Brain microvascular endothelial cell (primary cell): ENCODE results near the gene BBX.

Experiments used
- DNase-seq: peaks from one replicate; pipeline ENCODE4 v3.0.0-alpha.2; 2020
- H3K27ac ChIP-seq: fragments of 250-450 bp; sonication (Bioruptor Pico); 2 replicates; pipeline ENCODE4 v1.5.1; 2020; ENCODE audit warnings: mild to moderate bottlenecking, moderate library complexity
- H3K27me3 ChIP-seq: fragments of 250-450 bp; sonication (Bioruptor Pico); replicated peaks from 2 replicates; pipeline ENCODE4 v1.5.1; 2020; ENCODE audit warnings: mild to moderate bottlenecking
- H3K36me3 ChIP-seq: fragments of 250-450 bp; sonication (Bioruptor Pico); replicated peaks from 2 replicates; pipeline ENCODE4 v1.5.1; 2020; ENCODE audit warnings: mild to moderate bottlenecking
- H3K4me3 ChIP-seq: 2 replicates; pipeline ENCODE4 v1.5.1; 2011; ENCODE audit warnings: low read depth, mild to moderate bottlenecking, control low read depth, low read length, moderate library complexity
- in situ Hi-C: cut with HindIII; loops from 2 replicates; pipeline ENCODE4 v1.10.0; 2017; ENCODE audit warnings: low sequenced_read_pairs, low pct_ligation_motif_present
- TF ChIP-seq, protein P1 (sequence below): IDR thresholded peaks from 2 replicates; pipeline ENCODE4 v1.5.1; 2011; ENCODE audit warnings: low read depth, mild to moderate bottlenecking, moderate library complexity, low read length, control low read depth, inconsistent platforms; ENCODE audit errors: missing control alignments

Gene BBX

DNA sequence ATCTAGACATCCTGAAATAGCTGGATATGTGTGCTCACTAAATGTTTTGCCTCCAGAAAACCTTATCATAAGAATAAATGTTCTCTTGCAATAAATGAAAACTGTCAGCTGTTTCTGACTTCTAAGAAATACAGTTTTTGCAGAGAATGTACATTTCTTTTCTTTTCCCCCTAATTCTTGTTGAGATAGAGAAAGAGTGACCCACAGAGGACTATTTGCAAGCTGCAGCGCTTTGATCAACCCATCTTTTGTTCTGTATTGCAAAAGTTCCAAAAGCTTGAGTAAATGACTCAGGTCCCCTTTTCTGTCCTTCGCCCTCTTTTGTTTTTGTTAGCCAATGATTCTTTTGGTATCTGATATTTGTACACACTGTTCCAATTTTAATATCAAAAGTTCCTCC, 141.9 kb downstream of the BBX start:
- DNase-seq, result no peak
- in situ Hi-C loops, result no loop called here
- H3K36me3 ChIP-seq, result no peaks in the 10 kb centered on the region
- TF ChIP-seq, protein P1, sequence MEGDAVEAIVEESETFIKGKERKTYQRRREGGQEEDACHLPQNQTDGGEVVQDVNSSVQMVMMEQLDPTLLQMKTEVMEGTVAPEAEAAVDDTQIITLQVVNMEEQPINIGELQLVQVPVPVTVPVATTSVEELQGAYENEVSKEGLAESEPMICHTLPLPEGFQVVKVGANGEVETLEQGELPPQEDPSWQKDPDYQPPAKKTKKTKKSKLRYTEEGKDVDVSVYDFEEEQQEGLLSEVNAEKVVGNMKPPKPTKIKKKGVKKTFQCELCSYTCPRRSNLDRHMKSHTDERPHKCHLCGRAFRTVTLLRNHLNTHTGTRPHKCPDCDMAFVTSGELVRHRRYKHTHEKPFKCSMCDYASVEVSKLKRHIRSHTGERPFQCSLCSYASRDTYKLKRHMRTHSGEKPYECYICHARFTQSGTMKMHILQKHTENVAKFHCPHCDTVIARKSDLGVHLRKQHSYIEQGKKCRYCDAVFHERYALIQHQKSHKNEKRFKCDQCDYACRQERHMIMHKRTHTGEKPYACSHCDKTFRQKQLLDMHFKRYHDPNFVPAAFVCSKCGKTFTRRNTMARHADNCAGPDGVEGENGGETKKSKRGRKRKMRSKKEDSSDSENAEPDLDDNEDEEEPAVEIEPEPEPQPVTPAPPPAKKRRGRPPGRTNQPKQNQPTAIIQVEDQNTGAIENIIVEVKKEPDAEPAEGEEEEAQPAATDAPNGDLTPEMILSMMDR, result peak; percentile 22
- no peak overlapping the region for H3K27ac ChIP-seq
- no peak overlapping the region for H3K4me3 ChIP-seq
- H3K27me3 ChIP-seq, result no peaks in the 10 kb centered on the region

DNA sequence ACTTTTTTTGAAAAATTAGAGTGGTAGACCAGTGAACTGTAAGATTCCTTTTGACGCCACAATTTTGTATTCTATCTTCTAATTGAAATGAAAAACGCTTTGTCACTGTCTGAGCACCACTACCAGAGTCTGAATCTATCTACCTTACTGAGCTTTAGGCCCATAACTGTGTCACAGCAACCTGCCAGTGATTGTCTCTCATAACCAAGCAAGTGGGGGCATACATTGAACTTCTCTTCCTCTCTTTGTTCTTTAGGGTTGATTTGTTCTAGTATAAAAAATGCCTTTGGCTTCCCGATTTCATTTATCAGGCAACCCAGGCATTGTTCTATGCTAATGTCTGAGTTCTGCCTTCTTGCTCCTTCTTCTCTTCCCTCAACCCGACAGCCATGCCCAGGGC, 142.6 kb downstream of the BBX start:
- no peak for DNase-seq
- TF ChIP-seq, protein P1, result no peak
- Histone ChIP-seq H3K4me3 (no peak overlapping the region), H3K36me3 (no peaks in the 10 kb centered on the region), H3K27me3 (no peaks in the 10 kb centered on the region), H3K27ac (no peak overlapping the region)
- in situ Hi-C loops, result no loop called here

DNA sequence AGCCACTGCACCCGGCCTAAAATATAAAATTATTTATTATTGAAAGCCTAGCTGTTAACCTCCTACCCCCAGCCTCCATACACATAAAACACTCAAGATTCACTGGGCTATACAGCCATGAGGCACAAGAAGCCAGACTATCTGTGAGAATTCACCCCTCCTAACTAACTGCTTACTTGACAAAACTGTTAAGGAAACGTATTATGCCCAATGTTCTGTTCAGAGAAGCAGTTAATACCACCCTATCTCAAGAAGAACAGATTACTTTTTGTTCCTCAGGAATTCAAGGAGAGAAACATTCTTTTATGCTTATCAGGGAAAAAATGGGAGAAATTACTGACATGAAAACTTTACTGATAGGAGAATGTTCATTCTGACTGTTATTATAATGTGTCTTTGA, 144.1 kb downstream of the BBX start:
- no peak for DNase-seq
- TF ChIP-seq, protein P1, result no peak
- H3K27ac ChIP-seq, result no peak overlapping the region
- H3K4me3 ChIP-seq, result no peak overlapping the region
- H3K27me3 ChIP-seq, result no peaks in the 10 kb centered on the region
- in situ Hi-C loops, result no loop called here
- H3K36me3 ChIP-seq, result no peaks in the 10 kb centered on the region

DNA sequence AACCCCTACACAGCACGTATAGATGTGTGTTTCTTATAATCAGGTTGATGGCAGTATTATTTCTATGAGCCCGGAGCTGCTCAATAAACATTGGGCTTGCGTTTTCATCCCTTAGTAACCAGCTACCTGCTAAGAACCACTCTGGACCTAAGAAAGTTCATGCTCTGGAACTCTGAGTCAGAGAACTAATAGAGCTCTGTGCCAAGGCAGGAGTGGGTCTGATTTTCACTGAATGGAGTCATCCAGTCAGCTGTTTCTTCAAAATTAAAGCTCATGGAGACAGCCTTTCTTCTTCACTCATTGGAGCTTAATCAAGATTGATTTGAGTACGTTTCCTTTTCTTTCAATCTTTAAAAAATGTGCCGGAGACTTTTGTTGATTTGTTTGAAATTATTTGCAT, 145.7 kb downstream of the BBX start:
- DNase-seq, result no peak
- in situ Hi-C loops, result no loop called here
- H3K27ac ChIP-seq, result no peak overlapping the region
- no peaks in the 10 kb centered on the region for H3K27me3 ChIP-seq
- no peaks in the 10 kb centered on the region for H3K36me3 ChIP-seq
- TF ChIP-seq, protein P1, result no peak
- no peak overlapping the region for H3K4me3 ChIP-seq

DNA sequence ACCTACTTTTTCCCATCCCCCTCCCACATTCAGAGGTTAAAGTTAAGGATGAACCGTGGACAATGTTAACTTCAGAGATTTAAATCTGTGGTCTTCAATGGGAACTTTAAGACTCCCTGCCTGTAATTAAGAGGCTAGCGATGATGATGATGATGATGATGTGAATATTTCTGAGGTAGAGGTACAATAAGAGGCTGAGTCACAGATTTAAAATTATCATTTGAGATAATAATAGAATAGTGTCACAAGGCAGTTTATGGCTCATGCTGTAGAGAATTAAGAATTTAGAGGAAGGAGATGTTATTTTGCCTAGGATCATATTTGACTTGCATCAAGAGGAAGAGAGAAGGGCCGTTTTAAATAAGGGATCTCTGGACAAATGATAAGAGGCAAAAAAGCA, 146.2 kb downstream of the BBX start:
- Histone ChIP-seq H3K36me3 (no peaks in the 10 kb centered on the region), H3K27me3 (no peaks in the 10 kb centered on the region), H3K27ac (no peak overlapping the region), H3K4me3 (no peak overlapping the region)
- TF ChIP-seq, protein P1, result no peak
- in situ Hi-C loops, result no loop called here
- DNase-seq, result no peak

DNA sequence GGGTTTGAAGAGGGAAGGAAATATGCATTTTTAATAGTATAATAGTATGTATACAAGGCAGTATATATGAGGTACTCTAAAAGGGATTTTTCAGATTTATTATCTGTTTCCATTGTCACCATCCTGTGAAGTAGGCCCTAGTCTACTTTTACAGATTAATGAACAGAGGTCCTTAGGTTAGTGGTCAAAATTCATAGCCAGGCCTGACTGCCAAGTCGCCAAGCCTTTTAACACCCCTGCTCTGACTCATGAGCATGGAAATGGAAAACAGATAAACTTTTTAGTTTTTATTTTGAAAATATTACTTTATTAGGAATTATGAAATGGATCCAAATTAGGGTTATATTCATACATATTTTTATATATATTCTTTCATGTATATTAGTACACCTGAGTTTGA, 146.9 kb downstream of the BBX start:
- no peaks in the 10 kb centered on the region for H3K27me3 ChIP-seq
- DNase-seq, result no peak
- H3K4me3 ChIP-seq, result no peak overlapping the region
- in situ Hi-C loops, result no loop called here
- TF ChIP-seq, protein P1, result no peak
- H3K27ac ChIP-seq, result no peak overlapping the region
- H3K36me3 ChIP-seq, result no peaks in the 10 kb centered on the region
